ENCODE data around the gene TNXB. TPM values are rescaled to one million over a fixed set of nuclear protein-coding genes. Genes with fewer than 3 reads are reported as not detected.

Gene TNXB
- total and polyA plus RNA-seq, 2 donors (not counting 3 experiments of a cell fraction or from before 2014, with no cell fraction given) = 0.47 to 2.7 TPM

DNA sequence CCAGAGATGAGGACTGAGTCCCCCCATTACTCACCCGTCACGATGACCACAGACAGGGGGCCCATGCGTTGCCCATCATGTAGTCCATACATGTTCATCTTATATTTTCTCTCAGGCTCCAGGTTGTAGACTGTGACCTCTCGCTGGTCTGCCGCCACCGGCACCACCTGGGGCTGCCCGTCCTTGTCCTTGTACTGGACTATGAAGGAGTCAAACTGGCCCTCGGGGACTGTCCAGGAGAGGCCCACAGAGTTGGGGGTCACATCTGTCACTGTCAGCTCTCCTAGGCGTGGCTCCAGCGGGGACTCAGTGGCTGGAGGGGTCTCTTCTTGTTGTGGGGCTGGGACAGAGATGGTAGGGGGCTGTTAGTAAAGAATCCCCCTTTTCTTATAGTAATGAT is 35.5 kb downstream of the TNXB start:
- POLR2A ChIA-PET = no interaction called here
- intact Hi-C loops (cut with micrococcal nuclease) (no loop called here), dilution Hi-C loops (cut with MboI; ENCODE audit: extremely low pct_ligation_motif_present, low sequenced_read_pairs) (no loop called here)
- TF ChIP-seq MAX (IDR thresholded peaks at IDR 0.05; ENCODE audit: insufficient read depth, insufficient read length) = no peak
- no peak for TF ChIP-seq EZH2 (IDR thresholded peaks at IDR 0.05; ENCODE audit: borderline replicate concordance, low read depth, low read length, severe bottlenecking)
- no peak for TF ChIP-seq MYC (IDR thresholded peaks at IDR 0.05; ENCODE audit: low read depth, low read length)
- TF ChIP-seq POLR2AphosphoS5 (IDR thresholded peaks at IDR 0.05; ENCODE audit: insufficient read depth, low read depth, low read length) = no peak
- TF ChIP-seq GATA2 (IDR thresholded peaks at IDR 0.05; ENCODE audit: insufficient read depth, insufficient read length, low read depth, low read length) = no peak
- no peak for TF ChIP-seq FOS (IDR thresholded peaks at IDR 0.05; ENCODE audit: borderline replicate concordance, insufficient read depth, low read length)
- no peak for TF ChIP-seq JUN (IDR thresholded peaks at IDR 0.05; ENCODE audit: borderline replicate concordance, insufficient read depth, insufficient read length, low read depth)
- TF ChIP-seq, protein P1, sequence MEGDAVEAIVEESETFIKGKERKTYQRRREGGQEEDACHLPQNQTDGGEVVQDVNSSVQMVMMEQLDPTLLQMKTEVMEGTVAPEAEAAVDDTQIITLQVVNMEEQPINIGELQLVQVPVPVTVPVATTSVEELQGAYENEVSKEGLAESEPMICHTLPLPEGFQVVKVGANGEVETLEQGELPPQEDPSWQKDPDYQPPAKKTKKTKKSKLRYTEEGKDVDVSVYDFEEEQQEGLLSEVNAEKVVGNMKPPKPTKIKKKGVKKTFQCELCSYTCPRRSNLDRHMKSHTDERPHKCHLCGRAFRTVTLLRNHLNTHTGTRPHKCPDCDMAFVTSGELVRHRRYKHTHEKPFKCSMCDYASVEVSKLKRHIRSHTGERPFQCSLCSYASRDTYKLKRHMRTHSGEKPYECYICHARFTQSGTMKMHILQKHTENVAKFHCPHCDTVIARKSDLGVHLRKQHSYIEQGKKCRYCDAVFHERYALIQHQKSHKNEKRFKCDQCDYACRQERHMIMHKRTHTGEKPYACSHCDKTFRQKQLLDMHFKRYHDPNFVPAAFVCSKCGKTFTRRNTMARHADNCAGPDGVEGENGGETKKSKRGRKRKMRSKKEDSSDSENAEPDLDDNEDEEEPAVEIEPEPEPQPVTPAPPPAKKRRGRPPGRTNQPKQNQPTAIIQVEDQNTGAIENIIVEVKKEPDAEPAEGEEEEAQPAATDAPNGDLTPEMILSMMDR (IDR thresholded peaks at IDR 0.05; ENCODE audit: extremely low read depth in 1 of 2, insufficient read depth in 1 of 2, low read depth in 1 of 2, low read length in 2 of 2) = no peak
- no peak for TF ChIP-seq POLR2A (IDR thresholded peaks at IDR 0.05; ENCODE audit: low read depth, low read length)
- H3K27ac ChIP-seq (ENCODE audit: insufficient read depth, low read depth, low read length) = no peak overlapping the region
- no peak overlapping the region for H3K4me3 ChIP-seq (replicated peaks in 1 of 3; ENCODE audit: insufficient read depth in 1 of 3, low read depth in 1 of 3, low read length in 3 of 3)
- no peak for DNase-seq (ENCODE audit: low read depth, low spot score)
- H3K4me1 ChIP-seq (ENCODE audit: control insufficient read depth, extremely low read depth, insufficient read depth, low read length) = no peaks in the 10 kb centered on the region
- peaks cover 0 to 4% of the 10 kb centered on the region in 2 experiments for H3K27me3 ChIP-seq (ENCODE audit: control insufficient read depth in 2 of 2, insufficient read depth in 2 of 2, low read length in 2 of 2)
- H3K9me1 ChIP-seq (replicated peaks; ENCODE audit: control insufficient read depth, extremely low read depth, insufficient read depth, low read length) = no peaks in the 10 kb centered on the region
- no peaks in the 10 kb centered on the region for H3K9me3 ChIP-seq (replicated peaks; ENCODE audit: control insufficient read depth, insufficient read depth, low read length)
- H3K79me2 ChIP-seq (ENCODE audit: control insufficient read depth, insufficient read depth, low read length) = no peaks in the 10 kb centered on the region
- CTCF ChIA-PET = no interaction called here
- H4K20me1 ChIP-seq (replicated peaks; ENCODE audit: control insufficient read depth, extremely low read depth, insufficient read depth, low read length) = no peaks in the 10 kb centered on the region
- H3K4me2 ChIP-seq (ENCODE audit: insufficient read depth, low read length) = no peak overlapping the region
- no peaks in the 10 kb centered on the region for H3K36me3 ChIP-seq (ENCODE audit: control insufficient read depth in 2 of 2, extremely low read depth in 1 of 2, insufficient read depth in 2 of 2, low read length in 2 of 2)
- no peak for FAIRE-seq
- H2AFZ ChIP-seq (ENCODE audit: low read depth, low read length) = no peak overlapping the region
- no TSS peak for BruUV-seq (replicated peaks)
- no peak overlapping the region for H3K9ac ChIP-seq (replicated peaks; ENCODE audit: extremely low read depth, insufficient read depth, low read length)

Measured in endothelial cell of umbilical vein (primary cell).